H1 (cell line): ENCODE results near the gene PEX1. TPM values are rescaled to one million over a fixed set of nuclear protein-coding genes. Genes with fewer than 3 reads are reported as not detected.

ENCODE experiments used
- NANOG ChIP-seq: IDR thresholded peaks from 2 replicates; pipeline ENCODE4 v1.6.1; 2011; ENCODE audit warnings: low read length, low read depth, mild to moderate bottlenecking, inconsistent platforms; ENCODE audit not compliant: insufficient read depth, poor library complexity, severe bottlenecking
- polyA plus RNA-seq, 7 experiments: library from polyadenylated mRNA; depleted of rRNA in 3 of 7; stranded (reverse) in 5 of 7; unstranded in 2 of 7; fragments of >200 nt in 5 of 7; fragments of 200-250 nt in 2 of 7; gene quantifications; 1 replicate in 5 of 7; 2 replicates in 1 of 7; 4 replicates in 1 of 7; pipeline versions ENCODE4 v1.2.1 to v1.2.3, GENCODE V29; 2011 to 2013; ENCODE audit warnings: missing spikeins in 2 of 7, mixed read lengths in 2 of 7
- total RNA-seq: library from RNA; stranded (reverse); fragmentation: NEBNext Ultra II Directional; extraction: Animal tissue kit (Norgen Biotek cat#: 25700); gene quantifications from 2 replicates; pipeline ENCODE4 v1.2.1, GENCODE V29; 2021

Gene PEX1
- total and polyA plus RNA-seq, 2 of the 8 experiments (the other 6 are each of a cell fraction or from before 2014, with no cell fraction given), result 16.4 to 23.9 TPM

DNA sequence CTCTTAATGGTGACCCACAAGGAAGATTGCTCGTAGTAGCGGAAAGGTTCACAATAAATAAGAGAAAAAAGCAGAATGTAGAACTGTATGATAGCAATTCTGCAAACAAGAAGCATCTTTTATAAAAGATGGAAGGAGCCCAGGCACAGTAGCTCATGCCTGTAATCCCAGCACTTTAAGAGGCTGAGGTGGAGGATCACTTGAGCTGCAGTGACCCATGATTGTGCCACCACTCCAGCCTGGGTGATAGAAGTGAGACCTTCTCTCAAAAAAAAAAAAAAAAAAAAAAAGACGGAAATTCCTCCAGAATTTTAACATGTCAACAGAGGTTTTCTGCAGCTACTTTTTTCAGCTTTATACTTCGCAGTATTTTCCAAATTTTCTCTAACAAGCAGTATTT is 67.8 kb downstream of the PEX1 start (continued):
- TF ChIP-seq NANOG, result no peak
